Fibroblast of peridontal ligament (primary cell): Measurements from ENCODE around the gene DNAJB8.

Experiments
- DNase-seq: peaks from one replicate; pipeline ENCODE4 v3.0.0-alpha.2; 2010; ENCODE audit errors: extremely low read depth

DNAJB8 gene

DNA sequence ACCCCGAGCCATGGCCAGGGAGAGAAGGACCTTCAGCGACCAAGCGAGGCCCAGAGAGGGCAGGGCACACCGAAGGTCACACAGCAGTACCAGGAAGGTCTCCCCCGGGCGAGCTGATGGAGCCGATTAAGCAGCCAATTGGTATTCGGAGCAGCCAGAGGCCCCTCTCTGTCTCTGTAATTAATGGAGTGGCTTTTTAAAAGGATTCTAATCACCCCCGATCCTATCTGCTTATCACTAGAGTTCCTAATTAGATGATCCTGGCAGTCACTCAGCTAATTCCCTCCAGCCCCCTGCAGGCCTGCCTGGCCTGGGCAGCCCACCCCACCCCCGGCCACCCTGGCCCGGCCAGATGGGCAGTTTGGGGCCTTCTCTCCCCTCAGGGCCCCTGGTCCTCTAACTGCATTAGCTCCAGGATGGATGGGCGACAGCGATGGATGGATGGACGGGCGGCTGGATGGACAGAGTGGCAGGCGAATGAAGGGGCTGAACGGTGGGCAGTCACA lies 1.6 kb upstream of the DNAJB8 start:
- no peak for DNase-seq

DNA sequence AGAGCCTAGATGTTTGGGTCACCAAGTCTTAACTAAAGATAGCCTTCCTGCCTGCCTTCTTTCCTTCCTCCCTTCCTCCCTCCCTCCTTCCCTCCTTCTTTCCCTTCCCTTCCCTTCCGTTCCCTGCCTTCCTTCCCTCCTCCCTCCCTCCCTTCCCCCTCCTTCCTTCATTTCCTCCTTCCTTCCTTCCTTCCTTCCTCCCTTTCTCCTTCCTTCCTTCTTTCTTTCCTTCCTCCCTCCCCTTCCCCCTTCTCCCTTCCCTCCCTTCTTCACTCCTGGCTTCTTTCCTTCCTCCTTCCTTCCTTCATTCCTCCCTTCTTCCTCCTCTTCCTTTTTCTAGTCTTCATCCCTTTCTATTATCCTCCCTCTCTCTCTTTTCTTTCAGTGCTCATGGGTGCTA lies 2.0 kb downstream of the DNAJB8 start:
- no peak for DNase-seq

DNA sequence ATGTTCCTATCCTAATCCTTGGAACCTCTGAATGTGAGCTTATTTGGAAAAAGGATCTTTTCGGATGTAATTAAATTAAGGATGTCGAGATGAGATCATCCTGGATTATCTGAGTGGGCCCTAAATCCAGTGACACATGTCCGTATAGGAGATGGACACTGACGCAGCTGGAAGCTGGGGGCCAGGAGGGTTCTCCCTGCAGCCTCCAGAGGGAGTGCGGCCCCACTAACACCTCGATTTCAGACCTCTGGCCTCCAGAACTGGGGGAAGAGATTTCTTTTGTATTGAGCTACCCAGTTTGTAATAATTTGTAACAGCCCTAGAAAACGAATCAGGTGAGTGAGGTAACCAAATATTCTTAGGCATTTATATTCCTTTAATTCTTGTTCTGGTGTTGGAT lies 2.5 kb downstream of the DNAJB8 start:
- DNase-seq, result no peak

DNA sequence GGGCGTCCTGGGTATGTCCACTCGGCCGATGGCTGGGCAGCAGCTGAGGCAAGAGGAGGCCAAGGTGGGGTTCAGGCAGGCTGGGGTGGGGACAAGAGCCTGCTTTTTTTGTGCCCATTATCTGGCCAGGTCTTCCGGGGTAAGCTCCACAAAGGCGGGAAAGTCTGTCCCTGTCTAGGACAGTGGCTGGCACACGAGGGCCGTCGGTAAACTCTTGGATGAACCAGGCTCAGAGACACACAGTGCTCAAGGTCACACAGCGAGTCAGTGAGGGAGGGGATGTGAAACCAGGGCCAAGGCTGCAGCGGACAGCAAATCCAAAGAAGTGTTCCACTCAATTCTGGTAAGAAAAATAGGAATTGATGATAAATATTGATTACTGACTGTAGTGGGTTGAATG lies 2.9 kb downstream of the DNAJB8 start:
- DNase-seq, result no peak

DNA sequence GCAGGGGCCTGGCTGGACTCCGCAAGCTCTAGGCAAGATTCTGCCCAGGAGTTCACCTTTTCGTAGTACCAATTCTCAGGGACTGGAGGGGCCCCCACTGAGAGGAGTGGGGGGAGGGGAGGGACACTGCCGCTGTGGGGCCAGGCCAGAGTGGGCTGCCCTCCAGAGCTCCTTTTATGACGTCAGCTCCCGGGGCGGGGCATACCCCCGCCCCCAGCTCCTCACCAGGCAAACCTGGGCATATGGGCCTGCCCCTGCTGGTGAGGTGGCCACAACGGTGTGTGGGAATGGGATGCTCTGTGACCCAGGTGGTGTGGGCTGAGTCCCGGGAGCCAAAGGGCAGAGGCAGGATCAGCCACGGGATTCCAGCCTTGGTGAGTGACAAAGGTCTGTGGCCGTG lies 3.3 kb downstream of the DNAJB8 start:
- no peak for DNase-seq

DNA sequence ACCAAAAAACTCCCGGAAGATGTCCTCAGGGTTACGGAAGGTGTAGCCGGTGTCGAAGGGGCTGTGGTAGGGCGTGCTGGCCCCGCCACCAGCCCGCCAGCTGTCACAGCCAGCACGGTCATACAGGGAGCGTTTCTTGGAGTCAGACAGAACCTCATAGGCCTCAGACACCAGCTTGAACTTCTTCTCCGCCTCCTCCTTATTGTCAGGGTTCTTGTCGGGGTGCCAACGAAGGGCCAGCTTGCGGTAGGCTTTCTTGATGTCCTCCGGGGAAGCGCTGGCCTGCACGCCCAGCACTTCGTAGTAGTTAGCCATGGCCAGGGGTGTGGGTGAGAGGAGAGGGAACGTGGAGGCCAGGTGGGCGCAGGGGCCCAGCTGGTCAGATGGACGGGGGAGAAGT lies 3.8 kb downstream of the DNAJB8 start:
- DNase-seq, result no peak

DNA sequence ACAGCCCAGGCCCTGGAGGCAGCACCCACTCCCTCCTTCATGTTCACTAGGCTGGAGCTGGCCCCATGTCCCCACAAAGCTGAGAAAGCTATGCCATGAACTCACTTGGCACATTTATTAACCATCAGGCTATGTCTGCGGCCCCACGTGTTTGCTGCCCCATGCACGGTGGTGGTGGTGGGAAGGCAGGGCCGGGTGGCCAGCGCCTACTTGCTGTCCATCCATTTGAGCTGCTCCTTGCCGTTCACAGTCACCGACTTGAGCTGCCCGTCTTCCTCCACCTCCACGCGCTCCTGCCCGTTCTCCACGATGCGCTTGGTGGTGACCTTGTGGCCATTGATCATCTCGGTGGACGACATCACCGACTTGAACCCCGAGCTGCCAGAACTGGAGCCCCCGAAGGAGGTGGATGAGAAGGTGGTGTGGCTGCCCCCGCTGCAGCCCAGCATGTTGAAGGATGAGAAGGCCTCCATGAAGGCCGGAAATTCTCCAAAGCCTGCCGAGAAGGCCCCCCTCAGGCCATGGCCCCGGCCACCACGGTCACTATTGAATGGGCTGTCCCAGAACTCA lies 4.3 kb downstream of the DNAJB8 start:
- DNase-seq, result no peak

DNA sequence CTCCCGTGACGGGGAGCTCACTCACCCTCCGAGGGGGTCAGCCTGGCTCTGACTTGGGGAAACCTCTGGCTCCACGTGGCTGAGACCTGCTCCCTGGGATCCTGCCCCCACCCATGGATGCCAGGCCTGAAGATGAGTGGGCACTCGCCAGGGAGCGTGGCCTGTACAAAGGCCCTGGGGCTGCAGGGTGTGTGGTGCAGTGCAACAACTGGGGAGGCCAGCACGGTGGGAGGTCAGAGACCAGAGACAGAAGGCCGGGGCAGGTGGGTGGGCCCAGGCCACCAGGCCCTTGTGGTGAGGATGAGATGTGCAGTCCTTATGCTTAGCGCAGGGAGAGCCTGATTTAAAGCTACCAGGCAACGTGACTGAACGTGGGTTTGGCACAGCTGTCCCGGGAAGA lies 5.0 kb downstream of the DNAJB8 start:
- no peak for DNase-seq

DNA sequence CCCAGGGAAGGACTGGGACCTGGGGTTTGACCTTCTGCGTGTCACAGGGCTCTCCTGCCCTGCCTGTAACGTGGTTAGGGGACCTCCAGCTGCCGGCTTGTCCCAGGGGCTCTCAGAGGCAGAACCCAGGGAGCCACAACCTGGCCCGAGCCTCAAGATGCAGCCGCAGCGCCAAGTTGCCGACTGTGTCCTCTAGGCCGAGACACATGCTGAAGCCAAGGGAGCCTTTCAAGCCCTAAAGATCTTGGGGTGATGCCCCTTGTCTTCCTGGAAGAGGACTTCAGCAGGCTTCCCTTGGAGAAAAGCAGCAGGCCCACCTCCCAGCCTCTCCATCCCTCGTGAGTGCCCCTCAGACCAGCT lies 7.2 kb downstream of the DNAJB8 start:
- no peak for DNase-seq

DNA sequence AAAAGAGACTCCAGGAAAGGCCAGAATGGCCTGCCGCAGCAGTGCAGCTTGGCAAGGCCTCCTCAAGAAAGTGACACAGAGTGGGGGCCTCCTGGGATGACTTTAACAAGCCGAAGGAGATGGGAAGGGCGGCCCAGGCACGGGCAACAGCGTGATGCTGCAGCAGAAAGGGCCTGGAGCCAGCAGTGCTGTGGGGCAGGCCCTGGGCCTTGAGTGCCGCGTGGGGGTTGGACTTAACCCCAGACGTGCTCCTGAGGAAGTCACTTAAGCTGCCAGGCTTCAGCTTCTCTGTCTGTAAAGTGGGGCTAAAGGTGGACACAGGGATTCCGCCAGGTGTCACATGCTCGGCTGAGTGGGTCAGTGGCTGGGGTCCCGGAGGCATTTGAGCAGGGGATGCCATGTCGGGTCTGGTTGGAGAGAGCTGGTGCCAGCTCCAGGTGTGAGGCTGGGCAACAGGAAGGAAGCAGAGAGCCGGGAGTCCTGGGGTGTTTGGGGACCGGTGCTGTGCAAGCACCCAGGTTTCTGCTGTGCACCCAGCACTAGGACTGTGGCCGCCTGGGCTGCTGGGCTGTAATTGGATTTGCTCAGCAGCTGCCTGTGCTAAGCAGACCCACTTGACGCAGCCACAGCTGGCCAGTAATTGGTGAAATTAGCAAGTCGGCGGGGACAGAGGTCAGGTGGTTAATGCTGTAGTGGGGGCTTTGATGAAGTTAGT lies 7.8 kb downstream of the DNAJB8 start:
- DNase-seq, result no peak

DNA sequence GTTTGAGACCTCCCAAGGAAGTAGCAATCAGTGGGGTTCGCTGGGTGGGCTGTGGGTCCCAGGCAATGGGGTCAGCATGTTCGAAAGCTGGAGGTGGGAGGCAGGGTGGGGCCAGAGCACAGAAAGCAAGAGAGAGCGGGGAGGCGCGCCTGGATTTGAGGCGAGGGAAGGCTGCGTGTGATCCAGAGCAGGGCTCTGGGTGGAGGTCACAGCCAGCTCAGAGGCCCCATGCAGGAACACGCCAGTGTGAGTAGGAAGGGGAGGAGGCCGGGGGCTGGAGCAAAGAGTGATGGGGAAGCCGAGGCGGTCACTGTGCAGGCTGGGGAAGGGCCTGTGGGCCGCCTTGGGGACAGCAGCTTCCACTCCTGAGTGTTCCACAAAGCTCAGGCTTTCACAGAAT lies 8.8 kb downstream of the DNAJB8 start:
- no peak for DNase-seq

DNA sequence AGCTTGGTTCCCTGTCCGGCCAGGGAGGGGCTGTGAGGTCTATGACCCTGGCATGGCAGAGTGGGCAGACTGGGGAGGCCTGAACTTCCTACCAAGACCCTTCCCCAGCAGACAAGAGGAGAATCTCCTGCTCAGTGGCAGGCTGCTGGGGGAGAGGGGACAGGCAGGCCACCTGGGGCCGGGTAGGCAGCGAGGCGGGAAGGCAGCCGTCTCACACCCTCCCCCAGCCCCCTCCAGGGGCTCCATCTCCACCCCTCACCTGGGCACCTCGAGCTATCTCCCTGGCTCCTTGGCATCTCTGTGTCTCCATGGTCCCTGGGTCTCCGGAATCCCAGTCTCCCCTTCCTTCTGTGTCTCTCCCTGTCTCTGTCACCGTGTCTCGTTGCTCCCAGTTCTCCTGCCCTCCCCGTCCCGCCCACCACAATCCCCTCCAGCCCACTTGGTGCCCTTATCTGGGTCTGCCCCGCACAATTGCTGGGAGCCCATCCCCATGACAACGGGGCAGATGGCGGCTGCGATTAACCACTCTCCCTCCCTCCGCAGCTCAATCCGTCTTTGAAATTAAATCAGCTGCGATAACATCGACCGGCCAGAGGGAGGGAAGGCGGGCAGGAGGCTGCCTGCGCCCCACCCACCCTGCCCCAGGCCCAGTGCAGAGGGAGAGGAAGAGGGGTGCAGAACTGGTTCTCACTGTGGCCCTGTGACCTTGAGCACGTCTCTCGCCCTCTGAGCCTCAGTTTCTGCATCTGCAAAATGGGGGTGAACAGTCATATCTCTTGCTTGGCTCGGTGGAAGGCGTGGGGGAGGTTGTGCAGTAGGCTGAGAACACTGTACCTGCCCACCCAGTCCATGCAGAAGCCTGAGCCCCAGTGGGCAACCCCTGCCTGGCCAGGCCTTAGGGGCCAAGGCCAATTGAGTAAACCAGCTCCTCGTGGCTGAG lies 9.6 kb downstream of the DNAJB8 start:
- no peak for DNase-seq

DNA sequence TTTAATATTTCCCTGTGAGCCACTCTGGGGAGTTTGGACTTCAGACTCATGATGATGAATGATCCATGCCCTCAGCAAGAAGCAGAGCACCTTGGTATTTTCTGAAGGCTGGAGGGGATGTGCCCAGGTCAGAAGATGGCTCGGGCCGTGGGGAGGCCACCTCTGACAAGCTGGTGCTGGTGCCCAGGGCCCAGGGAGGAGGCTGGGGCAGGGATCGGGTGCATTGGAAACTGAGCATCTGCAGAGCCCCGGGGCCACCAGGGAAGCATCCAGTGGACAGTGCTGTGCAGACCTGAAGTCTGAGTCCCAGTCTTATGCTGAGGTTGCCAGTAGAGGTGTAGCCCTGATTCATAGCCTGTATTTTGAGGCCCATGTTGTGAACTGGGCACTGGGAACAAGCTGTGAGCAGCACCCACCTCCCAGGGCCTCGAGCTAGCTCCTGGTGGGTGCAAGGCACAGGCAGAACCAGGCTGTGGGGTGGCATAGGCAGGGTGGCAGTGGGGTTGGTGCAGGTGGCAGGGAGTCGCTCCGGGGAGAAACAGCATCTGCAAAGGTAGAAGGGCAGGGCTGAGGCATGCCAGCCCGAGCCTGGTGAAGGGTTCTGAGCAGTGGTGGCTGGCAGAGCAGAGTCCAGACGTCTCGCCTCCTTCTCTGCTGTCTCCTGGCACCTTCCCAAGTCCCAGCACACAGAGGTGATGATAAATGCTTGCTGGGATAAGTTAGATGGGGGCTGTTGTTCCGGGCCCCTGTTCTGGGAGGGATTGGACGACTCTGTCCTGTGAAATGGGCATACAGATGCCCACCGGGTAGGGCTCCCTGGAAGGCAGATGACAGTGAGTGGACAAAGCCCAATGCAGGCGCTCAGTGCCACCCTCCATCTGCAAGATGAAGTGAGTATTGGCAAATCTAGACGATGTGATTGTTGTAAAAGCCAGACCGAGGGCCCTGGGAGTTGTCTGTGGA lies 10.6 kb downstream of the DNAJB8 start:
- DNase-seq, result no peak

DNA sequence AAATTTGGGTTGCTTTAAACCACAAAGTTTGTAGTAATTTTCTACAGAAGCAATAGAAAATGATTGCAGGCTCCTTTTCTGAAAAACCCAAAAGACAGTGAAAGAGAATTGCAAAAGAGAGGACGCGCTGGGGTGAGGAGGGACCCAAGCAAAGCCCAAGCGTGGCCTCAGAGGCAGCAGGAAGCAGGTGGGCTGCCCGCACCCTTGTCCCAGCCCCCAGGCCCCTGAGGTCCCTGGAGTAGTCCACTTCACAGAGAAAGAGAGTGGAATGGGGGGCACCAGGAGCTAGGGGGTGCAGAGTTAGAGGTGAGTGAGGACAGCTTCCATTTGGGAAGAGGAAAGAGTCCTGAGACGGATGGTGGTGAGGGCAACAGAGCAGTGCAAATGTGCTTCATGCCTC lies 11.6 kb downstream of the DNAJB8 start:
- DNase-seq, result no peak

DNA sequence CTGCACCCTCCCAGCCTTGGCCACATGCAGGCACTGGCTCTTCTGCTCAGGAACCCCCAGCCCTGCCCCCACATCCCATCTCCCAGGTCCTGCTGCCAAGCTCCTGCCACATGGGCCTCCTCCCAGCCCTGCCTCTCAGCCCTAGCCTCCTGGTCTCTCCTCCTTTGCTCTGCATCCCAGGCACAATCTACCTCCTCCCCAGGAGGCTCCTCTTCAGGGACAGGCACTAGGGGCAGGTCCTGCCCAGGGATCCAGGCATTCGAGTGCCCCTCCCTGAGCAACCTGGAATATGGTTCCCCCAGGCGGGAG lies 12.4 kb downstream of the DNAJB8 start:
- no peak for DNase-seq

DNA sequence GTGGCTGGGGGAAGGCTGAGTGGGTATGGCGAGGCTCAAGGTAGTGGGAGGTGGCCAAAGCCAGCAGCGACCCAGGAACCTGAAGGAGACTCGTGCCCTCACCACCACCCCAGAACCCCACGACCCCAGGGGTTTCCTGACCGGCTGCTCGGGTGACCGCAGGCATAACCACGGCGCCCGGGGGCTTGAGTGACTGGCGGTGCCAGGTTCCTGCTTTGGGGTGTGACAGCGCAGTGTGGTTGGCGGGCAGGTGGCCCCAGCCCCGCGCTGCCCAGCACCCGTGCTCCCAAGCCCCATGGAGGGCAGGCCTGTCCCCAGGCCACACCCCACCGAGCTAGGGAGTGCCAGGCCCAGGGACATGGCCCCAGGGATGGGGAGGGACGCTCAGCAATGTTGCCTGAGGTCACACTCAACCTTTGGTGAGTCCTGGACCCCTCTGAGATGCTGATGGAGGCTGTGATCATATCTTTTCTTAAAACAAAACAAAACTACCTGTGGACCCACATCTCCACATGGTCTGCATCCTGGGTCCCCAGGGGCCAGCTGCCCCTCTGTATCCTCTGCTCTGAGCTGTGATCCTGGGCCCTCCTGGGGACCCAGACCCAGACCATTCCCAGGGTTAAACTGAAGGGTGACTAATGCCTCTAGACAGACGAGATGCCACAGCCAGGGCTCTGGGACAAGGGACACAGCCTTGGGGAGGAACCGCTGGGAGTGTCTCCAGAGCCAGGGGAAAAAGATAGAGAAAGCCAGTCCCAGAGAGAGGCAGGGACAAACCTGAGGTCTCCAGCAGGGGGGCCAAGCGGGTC lies 13.0 kb downstream of the DNAJB8 start:
- no peak for DNase-seq

DNA sequence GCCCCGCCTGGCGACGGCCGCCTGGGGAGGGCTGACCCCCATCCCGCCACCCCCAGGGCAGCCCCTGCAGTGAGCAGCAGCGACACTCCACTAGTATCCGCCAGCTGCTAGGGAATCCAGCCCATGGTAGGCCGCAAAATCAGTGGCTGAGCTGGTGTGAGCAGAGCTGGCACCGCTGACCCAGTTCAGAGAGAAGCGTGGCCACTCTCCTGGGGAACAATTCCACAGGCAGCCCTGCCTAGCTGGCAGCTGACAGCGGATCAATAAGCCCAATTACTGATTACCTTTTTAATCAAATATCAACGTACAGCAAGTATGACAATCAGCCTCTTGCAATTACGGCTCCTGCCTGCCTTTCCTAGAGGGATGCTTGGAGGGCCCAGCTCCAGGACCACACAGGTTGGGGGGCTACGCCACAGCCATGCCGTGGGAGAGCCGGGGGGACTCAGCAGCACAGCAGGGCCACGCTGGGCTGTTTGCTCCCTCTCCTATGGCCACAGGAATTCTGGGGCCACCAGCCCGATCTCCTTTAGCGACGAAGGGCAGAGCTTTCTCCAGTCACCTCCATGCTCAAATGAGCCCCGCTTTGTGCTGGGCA lies 13.9 kb downstream of the DNAJB8 start:
- DNase-seq, result no peak

DNA sequence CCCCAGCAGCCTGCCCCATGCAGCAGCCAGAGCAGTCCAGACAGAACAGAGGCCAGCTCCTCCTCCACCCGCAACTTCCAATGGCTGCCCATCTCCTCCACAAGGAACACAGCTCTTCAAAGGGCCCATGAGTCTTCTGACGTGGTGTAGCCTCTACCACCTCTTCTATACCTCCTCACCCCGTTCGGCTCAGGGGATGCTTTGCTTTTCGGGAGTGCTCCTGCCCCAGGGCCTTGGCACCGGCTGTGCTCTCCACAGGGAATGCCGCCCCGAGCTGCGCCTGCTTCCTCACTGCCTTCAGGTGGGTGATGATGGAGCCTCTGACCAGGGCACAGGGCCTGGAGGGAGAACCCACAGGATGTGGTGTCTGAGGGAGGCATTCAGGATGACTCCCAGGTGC lies 14.6 kb downstream of the DNAJB8 start:
- DNase-seq, result no peak

DNA sequence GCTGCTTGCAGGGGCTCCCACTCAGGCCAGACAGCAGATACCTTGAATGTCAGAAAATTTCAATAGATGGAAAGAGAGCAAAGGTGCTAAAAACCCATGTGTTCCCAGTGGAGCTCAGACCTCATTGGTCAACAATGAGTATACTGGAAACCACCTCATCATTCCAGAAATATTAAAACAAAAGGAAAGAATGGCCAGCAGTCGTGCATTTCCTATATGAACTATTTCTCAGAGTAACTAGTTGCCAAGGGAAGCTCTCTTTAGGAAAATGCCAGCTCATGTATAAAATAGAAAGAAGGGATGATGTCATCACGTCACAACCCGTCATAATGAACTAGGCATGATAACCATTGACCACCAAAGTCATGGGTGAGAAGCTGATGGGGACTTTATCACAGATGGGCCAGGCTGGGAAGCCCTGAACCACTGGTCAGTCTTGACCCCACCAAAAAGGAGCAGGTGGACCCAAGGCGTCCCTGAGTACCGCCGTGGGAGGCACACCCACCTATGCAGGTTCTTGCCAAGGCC lies 17.5 kb downstream of the DNAJB8 start:
- no peak for DNase-seq

DNA sequence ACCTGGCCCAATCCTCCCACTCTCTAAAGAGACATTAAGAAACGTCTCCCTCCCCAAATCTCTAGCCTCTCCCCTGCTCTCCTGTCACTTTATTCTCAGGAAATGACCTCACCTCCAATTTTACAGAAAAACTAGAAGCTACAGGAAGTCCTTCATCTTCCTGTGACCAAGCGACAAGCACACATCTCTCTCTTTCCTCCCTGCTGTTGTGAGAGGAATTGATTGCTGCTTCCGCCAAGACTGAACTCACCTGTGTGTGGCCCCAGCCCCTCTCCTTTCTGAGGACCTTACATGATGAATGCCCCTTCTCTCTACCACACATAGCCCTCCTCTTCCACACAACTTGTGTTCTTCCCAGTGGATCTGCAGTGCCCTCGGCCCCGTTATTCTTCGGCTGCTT lies 18.2 kb downstream of the DNAJB8 start:
- no peak for DNase-seq
